Measurements from ENCODE around the gene ATG4B.

GRCh38 chr2:241633561-241633960 is 3.9 kb upstream of the ATG4B start:
- no peak for TF ChIP-seq POLR2A (IDR thresholded peaks at IDR 0.05)
- no peak for TF ChIP-seq CTCF (IDR thresholded peaks at IDR 0.05)

All from right lobe of liver (tissue), 4 donors.